Stimulated activated memory B cell treated with anti-CD40 and anti-IgM and Interleukin-4, amounts not matched to agents 10 μg/mL and 1 μg/mL and 100 μg/mL, for 72 hours (primary cell): ENCODE results near the gene FAM131C.

ENCODE experiments used
- ATAC-seq: fragments of 150-1000 bp; cut with Tn5 transposase; 2 replicates; pipeline ENCODE4 v1.10.0; 2021
- H3K27ac Mint-ChIP-seq: one replicate; pipeline ENCODE4 v1.8.0; 2022; ENCODE audit warnings: mild to moderate bottlenecking, mixed read lengths
- H3K27me3 Mint-ChIP-seq: one replicate; pipeline ENCODE4 v1.8.0; 2022; ENCODE audit warnings: mixed read lengths
- H3K36me3 Mint-ChIP-seq: one replicate; pipeline ENCODE4 v1.8.0; 2022; ENCODE audit warnings: mixed read lengths
- H3K4me1 Mint-ChIP-seq: one replicate; pipeline ENCODE4 v1.8.0; 2022; ENCODE audit warnings: mixed read lengths
- H3K4me3 Mint-ChIP-seq: one replicate; pipeline ENCODE4 v1.8.0; 2022; ENCODE audit warnings: mild to moderate bottlenecking, moderate library complexity, mixed read lengths
- H3K9me3 Mint-ChIP-seq: one replicate; pipeline ENCODE4 v1.8.0; 2022; ENCODE audit warnings: mixed read lengths

FAM131C gene

DNA sequence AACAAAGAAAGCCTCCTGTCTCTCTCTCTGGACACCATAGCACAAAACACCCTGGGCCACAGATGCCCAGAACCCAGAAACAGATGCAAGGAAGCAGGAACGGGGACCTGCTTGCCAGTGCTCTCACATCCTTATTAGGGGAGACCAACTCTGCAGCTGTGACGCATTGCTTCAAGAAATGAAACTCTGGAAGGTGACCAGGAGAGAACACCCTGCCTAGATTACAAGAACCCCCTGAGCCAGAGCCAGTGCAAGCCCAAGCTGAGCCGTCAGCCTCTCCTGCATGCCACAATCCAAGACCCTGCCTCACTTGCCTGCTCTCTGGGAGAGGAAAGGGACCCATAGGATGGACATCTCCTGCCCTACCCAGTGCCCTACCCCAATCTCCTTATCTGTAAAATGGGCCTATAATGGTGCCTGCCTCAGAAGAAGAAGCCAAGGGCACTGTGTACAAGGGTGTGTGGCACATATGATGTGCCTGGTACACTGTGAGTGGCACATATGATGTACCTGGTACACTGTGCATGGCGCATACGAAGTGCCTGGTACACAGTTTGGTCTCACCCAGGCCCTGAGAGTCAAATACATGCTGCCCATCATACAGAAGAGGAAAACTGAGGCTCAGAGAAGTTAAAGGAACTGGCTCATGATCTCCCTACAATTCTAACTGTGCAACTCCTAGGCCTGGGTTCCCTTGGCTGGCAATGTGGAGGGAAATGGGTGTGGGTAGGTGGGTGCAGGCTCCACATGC is 16.8 kb upstream of the FAM131C start:
- Mint-ChIP-seq H3K4me3 (no peak overlapping the region), H3K27me3 (peaks cover 48% of the 10 kb centered on the region), H3K27ac (no peak overlapping the region), H3K4me1 (peaks cover 16% of the 10 kb centered on the region), H3K9me3 (no peaks in the 10 kb centered on the region), H3K36me3 (no peaks in the 10 kb centered on the region)
- ATAC-seq: peak; percentile 66

DNA sequence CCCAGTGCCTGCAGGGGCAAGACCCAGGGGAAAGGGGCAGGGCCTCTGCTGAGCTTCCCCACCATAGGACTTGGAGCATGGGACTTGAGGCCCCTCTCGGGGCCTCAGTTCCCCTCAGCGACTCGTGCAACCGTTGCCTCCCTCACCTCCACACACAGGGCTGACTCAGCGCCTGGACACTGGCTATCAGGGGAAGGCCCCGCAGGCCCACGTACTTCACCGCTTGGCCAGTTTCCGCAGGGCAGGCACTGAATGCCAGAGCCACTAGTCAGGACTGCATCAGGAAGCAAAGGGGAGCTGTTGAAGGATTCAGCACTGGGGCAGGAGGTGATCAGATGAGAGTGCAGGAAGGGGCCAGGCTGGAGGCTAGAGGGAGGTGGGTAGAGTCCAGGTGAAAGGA is 15.5 kb upstream of the FAM131C start:
- H3K36me3 Mint-ChIP-seq: no peaks in the 10 kb centered on the region
- H3K4me1 Mint-ChIP-seq: peaks cover 16% of the 10 kb centered on the region
- H3K9me3 Mint-ChIP-seq: no peaks in the 10 kb centered on the region
- H3K27me3 Mint-ChIP-seq: peaks cover 41% of the 10 kb centered on the region
- no peak overlapping the region for H3K27ac Mint-ChIP-seq
- no peak for ATAC-seq
- H3K4me3 Mint-ChIP-seq: no peak overlapping the region

DNA sequence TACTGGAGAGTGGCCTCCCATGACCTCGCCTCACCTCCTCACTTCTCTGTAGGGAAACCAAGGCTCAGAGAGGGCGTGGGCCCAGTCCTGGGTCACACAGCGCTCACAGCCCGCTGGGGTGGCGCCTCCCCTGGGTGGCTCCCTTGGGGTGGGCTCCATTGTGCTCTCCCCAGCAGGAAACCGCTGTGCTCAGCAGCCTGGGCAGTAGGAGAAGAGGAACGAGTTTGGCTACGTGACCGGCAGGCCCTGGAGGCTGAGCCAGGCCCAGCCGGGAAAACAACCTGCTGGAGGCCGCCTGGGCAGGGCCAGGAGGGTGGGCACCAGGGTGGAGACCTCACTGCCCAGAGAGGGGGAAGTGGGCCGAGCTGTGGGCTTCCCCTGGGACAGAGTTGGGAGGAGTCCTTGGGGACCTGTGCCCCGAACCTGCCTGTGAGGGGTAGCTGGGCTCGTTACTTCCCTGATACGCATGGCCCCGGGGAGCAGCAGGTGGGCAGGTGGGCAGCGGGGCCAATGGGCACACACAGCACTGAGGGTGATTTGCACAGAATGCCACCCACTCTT is 15.0 kb upstream of the FAM131C start:
- Mint-ChIP-seq H3K27ac (no peak overlapping the region), H3K4me1 (peaks cover 16% of the 10 kb centered on the region), H3K27me3 (peaks cover 41% of the 10 kb centered on the region), H3K36me3 (no peaks in the 10 kb centered on the region), H3K4me3 (no peak overlapping the region), H3K9me3 (no peaks in the 10 kb centered on the region)
- ATAC-seq: no peak

DNA sequence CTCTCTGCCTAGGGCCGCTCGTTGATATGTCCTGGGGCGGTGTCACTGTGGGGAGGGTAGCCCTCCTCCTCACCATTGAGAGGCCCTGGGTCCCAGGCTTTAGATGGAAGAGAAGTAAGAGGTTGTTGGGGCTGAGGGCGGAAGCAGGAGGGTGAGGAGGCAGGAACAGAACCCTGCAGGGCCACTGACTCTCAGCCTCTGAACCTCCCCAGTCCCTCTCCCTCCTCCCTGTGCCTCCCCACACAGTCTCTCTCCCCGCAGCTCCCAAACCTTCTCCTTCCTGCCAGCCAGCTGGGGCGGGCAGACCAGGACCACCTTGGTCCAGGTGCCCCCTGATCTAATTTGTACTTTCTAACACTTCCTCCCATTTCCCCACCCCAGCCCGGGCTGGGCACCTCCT is 14.3 kb upstream of the FAM131C start:
- H3K27ac Mint-ChIP-seq: no peak overlapping the region
- no peaks in the 10 kb centered on the region for H3K36me3 Mint-ChIP-seq
- ATAC-seq: no peak
- peaks cover 16% of the 10 kb centered on the region for H3K4me1 Mint-ChIP-seq
- peaks cover 36% of the 10 kb centered on the region for H3K27me3 Mint-ChIP-seq
- H3K9me3 Mint-ChIP-seq: no peaks in the 10 kb centered on the region
- H3K4me3 Mint-ChIP-seq: no peak overlapping the region

DNA sequence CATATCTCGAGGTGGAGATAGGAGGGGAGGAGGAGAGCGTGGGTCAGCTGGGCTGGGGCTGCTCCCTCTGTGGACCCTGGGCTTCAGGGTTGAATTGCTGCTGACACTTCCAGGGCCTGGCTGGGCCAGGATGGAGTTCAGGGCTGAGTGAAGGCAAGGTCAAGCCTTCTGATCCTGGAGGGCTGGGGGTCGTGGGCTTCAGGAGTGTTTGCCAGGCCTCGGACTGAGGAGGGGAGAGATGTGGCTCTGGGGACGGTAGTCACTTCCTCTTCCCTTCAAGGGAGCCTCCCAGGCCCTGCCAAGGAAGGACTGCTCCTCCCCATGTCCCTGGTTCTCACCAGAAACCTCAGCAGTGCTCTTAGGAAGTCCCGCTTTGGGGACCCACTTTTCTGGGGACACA is 12.1 kb upstream of the FAM131C start:
- no peak overlapping the region for H3K27ac Mint-ChIP-seq
- peaks cover 25% of the 10 kb centered on the region for H3K27me3 Mint-ChIP-seq
- no peak overlapping the region for H3K4me3 Mint-ChIP-seq
- no peaks in the 10 kb centered on the region for H3K36me3 Mint-ChIP-seq
- H3K4me1 Mint-ChIP-seq: peaks cover 16% of the 10 kb centered on the region
- no peak for ATAC-seq
- H3K9me3 Mint-ChIP-seq: no peaks in the 10 kb centered on the region

DNA sequence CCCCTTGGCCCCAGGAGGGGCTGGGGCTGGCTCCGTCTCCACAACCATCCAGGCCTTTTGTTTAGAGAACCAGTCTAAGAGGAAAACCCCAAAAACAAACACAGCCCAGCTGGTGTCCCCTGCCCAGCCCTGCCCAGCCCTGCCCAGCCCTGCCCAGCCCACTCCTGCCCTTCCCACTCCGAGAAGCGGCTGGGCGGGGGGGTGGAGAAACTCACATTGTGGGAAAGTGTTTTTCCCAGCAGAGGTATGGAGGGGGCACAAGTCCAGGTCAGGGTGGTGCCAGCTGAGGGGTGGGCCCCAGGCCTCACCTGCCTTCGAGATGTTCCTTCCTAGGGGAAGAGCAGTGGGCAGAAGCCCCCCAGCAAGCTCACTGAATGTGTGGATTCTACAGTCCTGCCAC is 10.0 kb upstream of the FAM131C start:
- Mint-ChIP-seq H3K27ac (no peak overlapping the region), H3K4me1 (peaks cover 13% of the 10 kb centered on the region), H3K36me3 (no peaks in the 10 kb centered on the region), H3K9me3 (no peaks in the 10 kb centered on the region), H3K27me3 (peaks cover 14% of the 10 kb centered on the region), H3K4me3 (no peak overlapping the region)
- no peak for ATAC-seq

DNA sequence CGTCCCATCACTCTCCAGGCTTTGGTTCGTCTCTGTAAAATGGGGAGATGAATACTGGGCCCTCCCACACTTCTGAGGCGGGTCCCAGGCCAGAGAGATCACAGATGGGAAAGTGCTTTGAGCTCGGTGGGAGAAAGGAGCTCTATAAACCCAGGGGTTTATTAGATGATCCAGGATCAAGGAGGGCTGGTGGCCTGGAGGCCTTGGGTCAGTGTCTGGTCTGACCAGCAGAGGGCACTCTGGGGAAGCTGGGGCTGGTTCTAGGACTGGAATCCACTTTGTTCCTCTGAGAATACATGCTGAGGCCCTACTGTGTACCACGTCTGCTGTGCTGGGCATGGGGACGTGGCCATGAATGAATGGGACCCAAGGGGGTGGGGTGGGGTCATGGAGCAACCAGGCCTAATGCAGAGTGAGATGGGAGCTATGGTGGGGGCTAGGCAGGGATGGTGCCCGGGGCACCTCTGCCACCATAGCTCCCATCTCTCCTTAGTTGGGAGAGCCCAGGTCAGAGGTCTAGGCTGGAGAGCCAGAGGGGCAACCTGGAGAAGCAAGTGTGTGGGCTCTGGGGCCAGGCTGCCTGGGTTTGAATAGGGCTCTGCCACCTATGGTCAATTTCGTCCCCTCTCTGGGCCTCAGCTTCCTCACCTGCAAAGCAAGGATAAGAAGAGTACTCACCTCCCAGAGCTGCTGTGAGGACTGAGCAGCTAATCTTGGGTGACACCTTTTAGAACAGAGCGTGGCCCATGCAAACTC is 9.0 kb upstream of the FAM131C start:
- Mint-ChIP-seq H3K4me3 (no peak overlapping the region), H3K27ac (no peak overlapping the region), H3K36me3 (no peaks in the 10 kb centered on the region), H3K4me1 (peaks cover 17% of the 10 kb centered on the region), H3K9me3 (no peaks in the 10 kb centered on the region), H3K27me3 (peaks cover 3% of the 10 kb centered on the region)
- ATAC-seq: no peak

DNA sequence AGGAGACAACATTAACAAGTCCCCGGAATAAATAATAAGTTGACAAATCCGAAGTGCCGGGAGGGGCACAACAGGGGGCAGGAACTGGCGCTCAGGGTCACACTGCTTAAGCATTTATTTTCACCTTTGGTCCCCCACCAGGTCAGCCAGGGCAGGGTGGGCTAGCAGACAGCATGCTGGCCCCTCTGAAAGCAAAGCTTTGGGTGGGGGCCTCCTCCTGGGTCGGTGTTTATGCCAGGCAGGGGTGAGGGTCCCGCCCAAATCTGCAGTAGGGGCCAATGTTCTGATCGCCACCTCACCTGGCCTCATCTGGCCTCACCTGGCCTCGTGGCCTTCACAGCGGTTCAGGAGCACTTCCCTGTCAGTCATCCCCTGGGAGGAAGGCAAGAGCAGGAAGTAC is 8.2 kb upstream of the FAM131C start:
- no peaks in the 10 kb centered on the region for H3K27me3 Mint-ChIP-seq
- H3K27ac Mint-ChIP-seq: no peak overlapping the region
- ATAC-seq: no peak
- H3K9me3 Mint-ChIP-seq: no peaks in the 10 kb centered on the region
- H3K36me3 Mint-ChIP-seq: no peaks in the 10 kb centered on the region
- H3K4me1 Mint-ChIP-seq: peaks cover 19% of the 10 kb centered on the region
- H3K4me3 Mint-ChIP-seq: no peak overlapping the region

DNA sequence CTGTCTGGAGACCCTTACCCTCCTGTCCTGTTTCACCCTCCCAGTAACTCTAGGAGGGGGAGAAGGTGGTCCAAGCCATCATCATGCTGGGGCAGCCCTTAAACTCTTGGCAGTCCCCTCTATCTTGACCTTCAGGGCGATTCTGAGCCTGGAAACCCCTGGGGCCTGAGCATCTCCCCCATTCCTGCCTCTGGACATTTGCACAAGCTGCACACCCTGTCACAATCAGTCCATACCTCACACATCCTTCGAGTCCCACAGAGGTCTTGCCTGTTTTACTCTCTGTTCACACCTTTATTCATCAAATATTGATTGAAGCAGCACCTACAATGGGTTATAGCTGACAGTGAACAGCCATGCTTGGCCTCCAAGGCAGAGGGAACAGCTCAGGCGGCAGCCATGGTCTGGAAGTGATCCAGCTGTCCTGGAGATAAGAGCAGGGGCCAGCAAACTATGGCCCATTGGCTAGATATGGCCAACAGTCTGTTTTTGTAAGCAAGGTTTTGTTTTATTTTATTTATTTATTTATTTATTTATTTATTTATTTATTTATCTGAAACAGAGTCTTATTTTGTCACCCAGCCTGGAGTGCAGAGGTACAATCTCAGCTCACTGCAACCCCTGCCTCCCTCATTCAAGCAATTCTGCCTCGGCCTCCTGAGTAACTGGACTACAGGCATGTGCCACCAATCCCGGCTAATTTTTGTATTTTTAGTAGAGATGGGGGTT is 7.1 kb upstream of the FAM131C start:
- Mint-ChIP-seq H3K27ac (no peak overlapping the region), H3K9me3 (no peaks in the 10 kb centered on the region), H3K4me1 (peaks cover 19% of the 10 kb centered on the region), H3K36me3 (no peaks in the 10 kb centered on the region), H3K27me3 (no peaks in the 10 kb centered on the region), H3K4me3 (no peak overlapping the region)
- no peak for ATAC-seq

DNA sequence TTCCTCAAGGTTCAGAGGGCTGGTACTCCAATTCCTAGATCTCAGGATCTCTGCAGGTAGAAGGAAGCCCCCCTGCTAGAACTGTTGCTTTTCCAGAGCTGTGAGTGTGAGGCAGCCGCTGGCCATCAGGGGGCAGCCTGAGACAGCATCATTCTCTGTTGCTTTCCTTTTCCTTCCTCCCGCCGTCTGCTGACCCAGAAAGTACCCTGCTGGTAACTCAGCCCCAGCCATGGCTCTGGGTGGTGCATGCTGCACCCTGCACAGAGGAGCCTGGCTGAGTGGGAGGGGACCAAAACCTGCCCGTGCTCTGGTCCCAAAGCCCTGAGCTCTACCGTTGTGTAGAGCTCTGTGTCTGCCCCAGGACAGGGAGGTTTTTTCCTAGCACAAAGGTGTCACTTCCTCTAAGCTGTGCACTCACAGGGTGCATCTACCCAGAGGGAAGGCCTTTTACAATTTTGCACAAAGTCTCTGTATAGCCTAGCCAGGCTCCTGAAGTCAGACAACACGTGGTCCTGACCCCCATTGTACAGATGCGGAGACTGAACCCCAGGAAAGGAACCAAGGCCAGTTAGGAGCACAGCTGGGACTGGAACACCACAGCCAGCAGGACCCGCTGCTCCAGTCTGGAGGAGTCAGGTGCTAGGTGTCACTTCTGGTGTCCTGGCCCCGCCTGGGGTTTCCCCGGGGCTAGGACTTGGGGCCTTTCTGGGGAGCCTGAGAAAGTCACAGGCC is 5.6 kb upstream of the FAM131C start:
- H3K4me1 Mint-ChIP-seq: peaks cover 25% of the 10 kb centered on the region
- peaks cover 8% of the 10 kb centered on the region for H3K27me3 Mint-ChIP-seq
- peak overlapping the region; percentile 76 for H3K4me3 Mint-ChIP-seq
- H3K27ac Mint-ChIP-seq: peak overlapping the region; percentile 79
- no peaks in the 10 kb centered on the region for H3K9me3 Mint-ChIP-seq
- H3K36me3 Mint-ChIP-seq: no peaks in the 10 kb centered on the region
- peak; percentile 93 for ATAC-seq

DNA sequence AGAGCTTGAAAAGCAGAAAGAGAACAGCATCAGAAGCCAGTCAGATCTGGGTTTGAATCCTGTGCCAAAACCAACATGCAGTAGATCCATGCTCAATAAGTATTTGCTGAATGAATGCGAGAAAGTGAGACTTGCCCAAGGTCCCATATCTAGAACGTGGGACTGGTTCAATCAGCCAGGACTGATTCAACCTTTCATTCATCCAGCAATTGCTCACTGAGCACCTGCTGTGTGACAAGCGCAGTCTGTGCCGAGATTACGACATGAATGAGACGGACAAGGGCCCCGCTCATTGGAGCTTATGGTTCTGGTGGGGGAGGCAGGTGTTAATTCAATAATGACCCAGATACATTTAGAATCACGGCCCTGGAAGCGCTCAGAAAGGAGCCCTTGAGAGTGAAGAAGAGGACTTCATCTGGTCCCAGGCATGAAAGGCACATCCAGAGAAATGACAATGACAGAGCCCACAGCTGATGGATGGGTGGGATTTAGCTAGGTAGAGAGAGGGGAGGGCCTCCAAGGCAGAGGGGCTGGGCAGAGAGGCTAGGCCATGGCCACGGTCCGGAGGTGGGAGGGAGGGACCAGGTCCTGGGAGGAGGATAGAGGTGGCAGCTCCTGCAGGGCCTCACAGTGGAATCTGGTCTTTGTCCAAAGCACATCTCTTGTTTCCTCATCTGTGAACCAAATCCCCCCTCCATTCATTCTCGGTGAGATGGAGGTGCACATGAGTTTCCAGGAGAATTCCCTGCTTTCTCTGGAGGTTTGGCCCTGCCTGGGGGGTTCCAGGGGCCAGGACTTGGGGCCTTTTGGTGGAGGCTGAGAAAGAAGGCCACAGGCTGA is 4.2 kb upstream of the FAM131C start:
- Mint-ChIP-seq H3K9me3 (no peaks in the 10 kb centered on the region), H3K4me3 (no peak overlapping the region), H3K4me1 (peaks cover 30% of the 10 kb centered on the region), H3K27me3 (peaks cover 12% of the 10 kb centered on the region), H3K27ac (peak overlapping the region; percentile 79), H3K36me3 (no peaks in the 10 kb centered on the region)
- no peak for ATAC-seq

DNA sequence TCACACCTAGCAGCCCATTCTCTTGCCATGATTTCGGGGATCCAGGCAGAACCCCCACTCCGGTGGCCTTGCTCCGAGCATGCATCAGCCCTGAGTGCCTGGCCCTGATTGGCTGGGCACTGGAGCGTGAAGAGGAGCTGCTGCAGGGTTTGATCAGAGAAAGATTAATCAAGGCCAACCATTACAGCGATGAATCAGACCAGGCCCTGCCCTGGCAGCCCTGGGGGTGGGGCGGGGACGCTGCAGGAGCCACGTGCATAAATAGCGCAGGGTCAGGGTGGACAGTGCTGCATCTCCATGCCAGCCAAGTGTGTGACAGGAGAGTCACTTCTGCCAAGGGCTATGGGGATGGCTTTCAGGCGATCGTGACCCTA is 3.4 kb upstream of the FAM131C start:
- no peaks in the 10 kb centered on the region for H3K36me3 Mint-ChIP-seq
- H3K4me3 Mint-ChIP-seq: no peak overlapping the region
- peaks cover 20% of the 10 kb centered on the region for H3K27me3 Mint-ChIP-seq
- H3K9me3 Mint-ChIP-seq: no peaks in the 10 kb centered on the region
- H3K4me1 Mint-ChIP-seq: peaks cover 30% of the 10 kb centered on the region
- H3K27ac Mint-ChIP-seq: peak overlapping the region; percentile 79
- no peak for ATAC-seq

DNA sequence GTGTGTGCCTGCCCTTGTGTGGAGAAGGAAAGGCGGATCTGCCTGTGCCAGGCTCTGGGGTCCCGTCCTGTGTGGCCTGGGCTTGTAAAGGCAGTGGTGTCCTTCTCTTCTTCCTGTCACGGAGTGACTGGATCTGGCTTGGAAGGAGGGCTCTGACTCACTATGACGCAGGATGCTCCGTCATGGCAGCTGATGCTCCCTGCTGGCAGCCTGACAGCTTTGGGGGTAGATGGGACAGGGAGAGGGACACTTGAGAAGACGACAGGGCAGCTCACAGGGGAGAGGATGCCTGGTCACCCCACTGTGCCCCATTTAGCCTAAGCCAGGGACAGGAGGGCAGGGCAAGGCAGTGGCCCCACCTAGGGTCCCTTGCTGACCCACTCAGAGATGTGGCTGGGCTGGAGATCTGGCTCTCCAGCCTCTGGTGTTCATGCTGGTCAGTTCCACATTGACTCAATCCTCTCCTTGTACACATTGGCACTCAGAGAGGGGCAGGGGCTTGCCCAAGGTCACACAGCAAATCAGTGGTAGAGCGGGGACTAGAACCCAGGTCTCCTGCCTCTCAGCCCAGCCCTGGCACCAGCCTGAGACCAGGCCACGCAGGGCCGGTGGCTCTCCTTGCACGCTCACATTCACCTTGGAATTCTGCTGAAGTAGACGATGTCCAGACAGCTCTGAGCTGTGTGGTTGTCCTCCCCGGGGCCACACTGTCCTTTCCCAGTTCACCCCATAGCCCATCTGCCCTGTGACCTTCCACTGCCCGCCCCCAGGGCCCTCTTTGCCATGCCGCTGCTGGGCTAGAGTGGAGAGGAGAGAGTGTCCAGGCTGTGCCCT is 2.8 kb upstream of the FAM131C start:
- peak overlapping the region; percentile 28 for H3K27ac Mint-ChIP-seq
- H3K27me3 Mint-ChIP-seq: peaks cover 21% of the 10 kb centered on the region
- no peak for ATAC-seq
- no peaks in the 10 kb centered on the region for H3K36me3 Mint-ChIP-seq
- H3K9me3 Mint-ChIP-seq: no peaks in the 10 kb centered on the region
- H3K4me1 Mint-ChIP-seq: peaks cover 31% of the 10 kb centered on the region
- no peak overlapping the region for H3K4me3 Mint-ChIP-seq
